ENCODE data around the gene CT45A8.
"Not testable (repeated sequence)": the region's sequence is repeated elsewhere in the genome, so short reads cannot be mapped to it uniquely, and the experiment has no call there.

CT45A8 gene

GRCh38 chrX:135854438-135854837 is at the start of gene CT45A8:
CT45A8 (minus strand) TSS chrX:135854538; CDS start chrX:135850783, 3,755 bp downstream.
- not testable (repeated sequence) for H3K9me3 Mint-ChIP-seq; H3K4me1 Mint-ChIP-seq; H3K36me3 Mint-ChIP-seq (ENCODE audit: low read depth)

GRCh38 chrX:135893294-135893817 is 39.0 kb upstream of the CT45A8 start, which contains the start of the genes CT45A10 and SAGE1:
CT45A10 (minus strand) TSS chrX:135893444; CDS start chrX:135885344, 8,100 bp downstream.
SAGE1 (plus strand) TSS chrX:135893716; CDS start chrX:135896243, 2,527 bp downstream.
- no peak within 1 kb of the TSS for H3K27ac Mint-ChIP-seq
- no peak for TF ChIP-seq CTCF (IDR thresholded peaks at IDR 0.05; ENCODE audit: unreplicated experiment in 3 of 3)
- no peaks in the 10 kb centered on the region for H3K36me3 Mint-ChIP-seq (ENCODE audit: low read depth)
- peaks cover 4% of the 10 kb centered on the region for H3K27me3 Mint-ChIP-seq (ENCODE audit: low read depth)
- H3K9me3 Mint-ChIP-seq: peaks cover 15% of the 10 kb centered on the region
- no peaks in the 10 kb centered on the region for H3K4me1 Mint-ChIP-seq
- no peak within 1 kb of the TSS for H3K4me3 Mint-ChIP-seq

More at GRCh38 chrX:135854438-135854837, at the start of gene CT45A8:
- not testable (repeated sequence) for H3K27ac Mint-ChIP-seq; H3K27me3 Mint-ChIP-seq (ENCODE audit: low read depth); H3K4me3 Mint-ChIP-seq

- no peaks in the 10 kb centered on the region for H3K4me1 Mint-ChIP-seq
These were observed 38.4 kb upstream of the CT45A8 start for GRCh38 chrX:135892781-135893180.

GRCh38 chrX:135890087-135890585 is 35.8 kb upstream of the CT45A8 start:
- no peak for TF ChIP-seq CTCF (IDR thresholded peaks at IDR 0.05; ENCODE audit: unreplicated experiment in 3 of 3)
- H3K27ac Mint-ChIP-seq: no peak overlapping the region
- no peaks in the 10 kb centered on the region for H3K4me1 Mint-ChIP-seq
- no peak overlapping the region for H3K4me3 Mint-ChIP-seq
- H3K27me3 Mint-ChIP-seq (ENCODE audit: low read depth): peaks cover 4% of the 10 kb centered on the region
- H3K36me3 Mint-ChIP-seq (ENCODE audit: low read depth): no peaks in the 10 kb centered on the region
- peaks cover 15% of the 10 kb centered on the region for H3K9me3 Mint-ChIP-seq

More at GRCh38 chrX:135892781-135893180, 38.4 kb upstream of the CT45A8 start:
- TF ChIP-seq CTCF (IDR thresholded peaks at IDR 0.05; ENCODE audit: unreplicated experiment in 3 of 3): no peak
- H3K27ac Mint-ChIP-seq: no peak overlapping the region
- H3K9me3 Mint-ChIP-seq: peaks cover 15% of the 10 kb centered on the region
- no peaks in the 10 kb centered on the region for H3K36me3 Mint-ChIP-seq (ENCODE audit: low read depth)
- H3K4me3 Mint-ChIP-seq: no peak overlapping the region
- peaks cover 4% of the 10 kb centered on the region for H3K27me3 Mint-ChIP-seq (ENCODE audit: low read depth)

- peaks cover 11% of the 10 kb centered on the region for H3K9me3 Mint-ChIP-seq
- H3K4me1 Mint-ChIP-seq: not testable (repeated sequence)
These were observed 34.6 kb upstream of the CT45A8 start for GRCh38 chrX:135888976-135889375.

GRCh38 chrX:135888230-135888629 is 33.9 kb upstream of the CT45A8 start:
- not testable (repeated sequence) for H3K4me3 Mint-ChIP-seq; H3K27ac Mint-ChIP-seq; H3K4me1 Mint-ChIP-seq; H3K27me3 Mint-ChIP-seq (ENCODE audit: low read depth); H3K36me3 Mint-ChIP-seq (ENCODE audit: low read depth)
- peaks cover 11% of the 10 kb centered on the region for H3K9me3 Mint-ChIP-seq

More at GRCh38 chrX:135888976-135889375, 34.6 kb upstream of the CT45A8 start:
- not testable (repeated sequence) for H3K27ac Mint-ChIP-seq; H3K36me3 Mint-ChIP-seq (ENCODE audit: low read depth); H3K4me3 Mint-ChIP-seq; H3K27me3 Mint-ChIP-seq (ENCODE audit: low read depth)

GRCh38 chrX:135882741-135883140 is 28.4 kb upstream of the CT45A8 start:
- not testable (repeated sequence) for H3K36me3 Mint-ChIP-seq (ENCODE audit: low read depth); H3K4me3 Mint-ChIP-seq; H3K27ac Mint-ChIP-seq; H3K27me3 Mint-ChIP-seq (ENCODE audit: low read depth); H3K4me1 Mint-ChIP-seq; H3K9me3 Mint-ChIP-seq

GRCh38 chrX:135871712-135872111 is 17.4 kb upstream of the CT45A8 start, which contains the start of gene CT45A9:
CT45A9 (minus strand) TSS chrX:135871812; CDS start chrX:135868061, 3,751 bp downstream.
- H3K9me3 Mint-ChIP-seq; H3K27me3 Mint-ChIP-seq (ENCODE audit: low read depth); H3K4me1 Mint-ChIP-seq; H3K27ac Mint-ChIP-seq; H3K36me3 Mint-ChIP-seq (ENCODE audit: low read depth); H3K4me3 Mint-ChIP-seq: not testable (repeated sequence)

GRCh38 chrX:135837180-135837579 is 17.2 kb downstream of the CT45A8 start, which contains the start of gene CT45A7:
CT45A7 (minus strand) TSS chrX:135837280; CDS start chrX:135833533, 3,747 bp downstream.
- H3K27me3 Mint-ChIP-seq (ENCODE audit: low read depth); H3K4me3 Mint-ChIP-seq: not testable (repeated sequence)

GRCh38 chrX:135819912-135820311 is 34.4 kb downstream of the CT45A8 start, which contains the start of gene CT45A2:
CT45A2 (minus strand) TSS chrX:135820012; CDS start chrX:135816265, 3,747 bp downstream.
- not testable (repeated sequence) for H3K4me1 Mint-ChIP-seq; H3K27ac Mint-ChIP-seq; H3K4me3 Mint-ChIP-seq; H3K27me3 Mint-ChIP-seq (ENCODE audit: low read depth); H3K9me3 Mint-ChIP-seq; H3K36me3 Mint-ChIP-seq (ENCODE audit: low read depth)

More at GRCh38 chrX:135837180-135837579, 17.2 kb downstream of the CT45A8 start, which contains the start of gene CT45A7:
- H3K36me3 Mint-ChIP-seq (ENCODE audit: low read depth); H3K9me3 Mint-ChIP-seq; H3K4me1 Mint-ChIP-seq; H3K27ac Mint-ChIP-seq: not testable (repeated sequence)

- H3K36me3 Mint-ChIP-seq (ENCODE audit: low read depth); H3K4me3 Mint-ChIP-seq; H3K27me3 Mint-ChIP-seq (ENCODE audit: low read depth); H3K4me1 Mint-ChIP-seq; H3K9me3 Mint-ChIP-seq; H3K27ac Mint-ChIP-seq: not testable (repeated sequence)
These were observed 51.7 kb downstream of the CT45A8 start, which contains the start of gene CT45A6 for GRCh38 chrX:135802687-135803086. CT45A6 (minus strand) TSS chrX:135802787; CDS start chrX:135798993, 3,794 bp downstream.

Measured in nephron (organoid).